GM19463 (cell line): ENCODE data around the gene CEACAM16.

ENCODE experiments used
- ATAC-seq: cut with Tn5 transposase; IDR thresholded peaks from one replicate; pipeline ENCODE4 v1.9.1; 2021; ENCODE audit warnings: mild to moderate bottlenecking, moderate library complexity; ENCODE audit not compliant: unreplicated experiment

The CEACAM16 gene

GRCh38 chr19:44757735-44758505 lies 59.0 kb downstream of the CEACAM16 start:
- ATAC-seq = no peak

GRCh38 chr19:44758596-44758995 lies 59.6 kb downstream of the CEACAM16 start:
- no peak for ATAC-seq

GRCh38 chr19:44759083-44759804 lies 60.3 kb downstream of the CEACAM16 start:
- no peak for ATAC-seq
